Limb (tissue), 2 donors: ENCODE measurements around the gene SEPTIN8.

ENCODE experiments used
- DNase-seq, 2 donors: peaks; one replicate each; pipeline ENCODE4 v3.0.0-alpha.2; 2016; ENCODE audit errors: extremely low spot score in 2 of 2

SEPTIN8 gene

DNA sequence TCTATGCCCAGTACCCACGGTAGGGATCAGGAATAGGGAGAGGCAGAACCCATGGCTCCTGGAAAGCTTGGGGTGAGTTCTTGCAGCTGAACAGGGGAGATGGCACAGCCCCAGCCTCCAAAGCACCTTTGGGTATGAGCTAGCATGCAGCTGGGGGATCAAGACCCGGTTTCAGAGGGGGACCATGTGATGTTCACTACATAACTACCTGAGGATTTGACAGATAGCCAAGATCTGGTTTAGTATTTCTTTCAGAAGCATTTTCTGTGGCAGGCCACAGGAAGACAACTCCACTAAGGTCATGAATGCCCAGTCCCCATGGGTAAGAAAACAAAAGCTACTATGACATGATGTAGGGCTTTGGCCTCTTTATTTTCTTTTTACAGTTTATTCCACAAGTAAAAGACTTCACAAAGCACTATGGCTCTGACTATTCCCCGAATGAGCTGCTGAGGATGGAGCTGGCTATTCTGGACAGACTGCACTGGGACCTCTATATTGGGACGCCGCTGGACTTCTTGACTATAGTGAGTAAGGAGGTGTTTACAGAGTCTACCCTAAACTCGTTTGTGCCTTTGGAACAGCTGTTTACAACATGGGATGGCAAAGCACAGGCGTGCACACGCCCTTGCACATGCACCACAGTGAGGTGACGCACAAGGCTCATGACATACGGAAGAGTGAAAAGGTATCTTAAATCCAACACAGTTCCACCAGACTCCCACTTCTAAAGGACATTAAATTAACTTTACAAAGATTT lies 26.4 kb downstream of the SEPTIN8 start:
- no peak for DNase-seq

DNA sequence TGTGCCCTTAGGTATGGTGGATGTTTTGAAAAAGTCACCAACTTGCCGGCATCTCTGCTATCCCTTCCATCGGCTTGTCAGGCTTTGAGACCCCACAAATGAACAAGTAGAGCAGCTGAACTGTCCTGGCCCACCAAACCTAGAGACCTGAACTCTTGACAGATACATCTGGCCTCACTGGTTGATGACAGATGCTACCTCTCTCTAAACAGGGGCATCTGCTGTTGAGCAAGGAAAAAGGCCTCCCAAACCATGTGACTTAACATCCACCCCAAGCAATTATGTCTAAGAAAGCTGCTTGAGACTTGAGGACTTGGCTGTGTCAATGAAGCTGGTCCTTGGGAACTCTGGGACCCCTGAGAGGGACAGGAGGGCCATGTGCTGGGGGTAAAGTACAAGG lies 27.5 kb downstream of the SEPTIN8 start:
- no peak for DNase-seq

- no peak for DNase-seq
Observed at GRCh38 chr5:132748522-132749000, 28.5 kb downstream of the SEPTIN8 start.

DNA sequence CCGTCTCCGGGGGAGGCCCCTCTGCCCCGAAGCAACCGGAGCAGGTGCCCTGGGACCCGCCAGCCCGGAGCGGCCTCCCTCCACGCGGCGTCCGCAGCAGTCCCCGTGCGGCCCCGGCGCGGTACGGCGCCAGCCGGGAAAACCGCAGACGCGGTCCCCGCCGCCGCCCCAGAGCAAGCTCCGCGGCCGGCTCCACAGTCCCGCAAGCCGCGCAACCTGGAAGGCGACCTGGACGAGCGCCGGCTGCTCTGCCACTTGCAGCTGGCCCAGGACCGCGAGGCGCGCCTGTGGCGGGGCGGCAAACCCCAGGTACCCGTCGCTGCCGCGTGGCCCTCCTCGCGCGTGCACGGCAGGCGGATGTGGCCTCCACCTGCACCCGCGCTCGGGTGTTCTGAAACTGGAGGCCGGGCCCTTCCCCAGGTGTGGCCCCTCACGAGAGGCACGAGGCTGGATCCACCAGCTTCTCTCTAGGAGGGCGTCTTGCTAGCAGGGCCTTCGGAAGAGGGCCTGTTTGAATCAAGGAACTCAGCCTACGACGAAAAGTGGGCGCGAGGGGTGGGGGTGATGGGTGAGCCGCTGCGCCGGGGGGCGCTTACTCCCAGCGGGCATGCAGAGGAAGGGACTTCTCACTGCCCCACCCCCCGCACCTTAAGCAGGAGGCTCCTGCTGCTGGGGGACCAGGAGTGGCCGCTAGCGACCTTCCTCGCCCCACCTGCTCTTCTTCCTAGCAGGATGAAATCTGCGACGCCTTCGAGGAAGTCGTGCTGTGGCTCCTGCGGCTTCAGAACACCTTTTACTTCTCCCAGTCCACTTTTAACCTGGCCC lies 29.2 kb downstream of the SEPTIN8 start:
- DNase-seq: no peak

DNA sequence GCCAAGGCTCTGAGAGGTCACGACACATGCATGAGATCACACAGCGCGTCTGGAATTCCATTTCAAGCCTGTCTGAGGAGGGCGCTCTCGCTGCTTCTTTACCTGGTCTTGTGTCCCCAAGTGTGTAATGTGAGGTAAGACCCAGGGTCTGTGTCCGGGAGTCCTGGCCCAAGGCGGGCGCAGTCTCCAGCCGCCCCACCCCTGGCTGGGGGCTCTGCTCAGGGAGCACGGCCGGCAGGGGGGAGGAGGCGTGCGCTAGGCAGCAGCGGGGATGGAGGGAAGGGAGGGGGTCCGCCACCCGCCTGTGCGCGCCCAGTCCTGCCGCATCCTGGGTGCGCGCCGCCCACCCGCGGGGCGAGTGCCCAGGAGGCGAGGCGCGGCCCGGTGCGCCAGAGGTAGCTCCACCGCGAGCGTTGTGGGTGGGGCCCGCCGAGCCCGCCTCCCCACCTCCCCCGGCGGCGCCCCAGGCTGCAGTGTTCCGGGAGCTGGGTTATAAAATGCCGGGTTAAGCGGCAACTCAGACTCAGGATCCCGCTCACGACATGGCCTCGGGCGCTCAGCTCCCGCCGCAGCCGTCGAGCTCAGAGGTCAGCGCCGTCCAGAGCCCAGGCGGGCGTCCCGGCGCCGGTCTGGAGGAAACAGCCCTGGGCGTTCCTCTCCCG lies 30.0 kb downstream of the SEPTIN8 start, which contains the start of gene CCNI2:
CCNI2 (plus strand) TSS at position 473 of the 662 bp plus-strand sequence; CDS start at position 543, 70 bp downstream.
- peak in 1 of 2 donors; percentile 51 for DNase-seq

DNA sequence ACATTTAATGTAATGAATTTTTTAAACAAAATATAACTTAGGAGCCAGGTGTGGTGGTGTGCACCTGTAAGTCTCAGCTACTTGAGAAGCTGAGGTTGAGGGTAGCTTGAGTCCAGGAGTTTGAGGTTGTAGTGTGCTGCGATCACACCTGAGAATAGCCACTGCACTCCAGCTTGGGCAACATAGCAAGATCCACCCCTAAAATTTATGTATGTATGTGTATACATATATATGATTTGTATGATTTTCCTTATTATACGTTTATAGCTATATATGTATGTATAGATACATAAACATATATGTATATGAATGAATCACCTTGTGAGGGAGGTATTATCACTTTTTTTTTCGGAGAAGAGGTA lies 30.5 kb downstream of the SEPTIN8 start:
- DNase-seq: no peak

DNA sequence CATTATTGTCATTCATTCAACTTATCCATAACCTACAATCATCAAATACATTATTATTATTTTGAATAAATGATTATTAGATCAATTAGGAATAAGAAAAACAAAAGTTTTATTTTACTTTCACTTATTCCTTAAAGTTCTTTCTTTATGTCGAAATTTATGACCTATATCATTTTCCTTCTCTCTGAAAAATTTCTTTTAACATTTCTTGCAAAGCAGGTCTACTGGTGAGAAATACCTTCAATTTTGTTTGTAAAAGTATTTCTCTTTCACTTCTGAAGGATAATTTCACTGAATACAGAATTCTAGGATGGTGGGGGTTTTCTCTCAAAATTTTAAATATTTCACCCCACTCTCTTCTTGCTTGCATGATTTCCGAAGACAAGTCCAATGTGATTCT lies 32.4 kb downstream of the SEPTIN8 start:
- DNase-seq: no peak

GRCh38 chr5:132742626-132743025 lies 34.4 kb downstream of the SEPTIN8 start:
- DNase-seq: no peak

GRCh38 chr5:132742158-132742557 lies 34.9 kb downstream of the SEPTIN8 start:
- DNase-seq: no peak

GRCh38 chr5:132739232-132739631 lies 37.8 kb downstream of the SEPTIN8 start:
- no peak for DNase-seq

GRCh38 chr5:132737982-132738681 lies 38.9 kb downstream of the SEPTIN8 start:
- DNase-seq: no peak

DNA sequence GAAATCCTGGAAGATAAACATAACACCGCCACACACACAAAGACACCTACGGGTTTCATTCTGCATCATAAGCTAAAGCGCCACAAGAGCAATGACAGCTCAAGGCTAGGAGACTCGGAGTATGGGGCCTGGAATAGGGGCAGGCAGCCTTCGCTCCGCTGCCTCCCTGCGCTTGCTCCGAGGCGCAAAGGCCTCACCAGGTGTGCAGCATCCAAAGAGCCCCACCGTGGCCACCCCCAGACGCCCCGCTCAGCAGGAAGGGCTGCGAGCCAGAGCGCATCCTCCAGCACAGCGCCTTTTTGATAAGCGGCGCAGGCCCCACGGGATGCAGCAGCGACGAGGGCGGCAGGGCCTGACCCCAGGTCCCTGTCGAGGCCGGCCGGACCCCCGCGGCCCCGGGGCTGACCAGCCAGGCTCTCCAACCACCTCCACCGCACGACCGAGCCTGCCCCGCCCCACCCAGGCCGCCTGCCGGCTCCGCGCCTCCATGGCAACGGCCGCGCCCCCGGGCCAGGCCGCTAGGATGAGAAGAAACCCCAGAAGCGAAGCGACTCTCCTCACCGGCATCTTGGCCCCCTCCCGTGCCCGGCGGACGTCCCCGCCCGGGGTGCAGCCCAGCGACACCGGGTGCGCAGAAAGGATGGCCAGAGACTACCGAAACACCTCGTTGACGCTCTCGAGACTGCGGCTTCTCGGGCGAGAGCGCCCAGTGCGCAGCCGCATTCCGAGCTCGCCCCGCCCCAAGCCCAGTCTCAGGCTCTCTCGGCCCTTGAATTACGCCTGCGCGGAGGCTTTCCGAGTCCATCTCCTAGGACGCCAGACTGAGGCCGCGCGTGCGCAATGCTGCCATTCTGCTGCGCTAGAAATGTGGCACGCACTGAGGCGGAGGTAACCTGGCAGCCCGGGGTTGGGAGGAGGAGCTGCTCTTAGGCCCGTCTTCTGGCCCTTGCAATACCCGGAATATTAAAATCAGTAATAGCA lies 39.9 kb downstream of the SEPTIN8 start, which contains the start of gene KIF3A:
KIF3A (minus strand) TSS at position 694 of the 981 bp plus-strand sequence; CDS start at position 567, 127 bp downstream.
- DNase-seq: peak; percentile 94 to 97

DNA sequence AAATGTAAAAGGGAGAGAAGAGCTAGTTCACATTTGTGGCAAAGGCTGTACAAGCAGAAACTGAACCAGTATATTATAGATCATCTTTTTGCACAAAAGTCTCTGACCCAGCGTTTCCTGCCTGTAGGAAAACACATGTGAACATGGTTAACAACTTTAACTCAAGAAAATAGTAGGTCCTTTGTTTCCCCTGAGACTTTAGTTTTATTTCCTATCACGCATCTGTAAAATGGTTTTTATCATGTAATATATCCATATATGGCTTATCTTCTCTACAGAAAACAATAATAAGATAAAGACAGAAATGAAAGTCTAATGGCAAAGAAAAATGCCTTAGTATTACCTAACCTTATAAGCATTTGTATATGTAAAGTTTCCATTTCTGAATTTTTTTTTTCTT lies 42.4 kb downstream of the SEPTIN8 start:
- no peak for DNase-seq

DNA sequence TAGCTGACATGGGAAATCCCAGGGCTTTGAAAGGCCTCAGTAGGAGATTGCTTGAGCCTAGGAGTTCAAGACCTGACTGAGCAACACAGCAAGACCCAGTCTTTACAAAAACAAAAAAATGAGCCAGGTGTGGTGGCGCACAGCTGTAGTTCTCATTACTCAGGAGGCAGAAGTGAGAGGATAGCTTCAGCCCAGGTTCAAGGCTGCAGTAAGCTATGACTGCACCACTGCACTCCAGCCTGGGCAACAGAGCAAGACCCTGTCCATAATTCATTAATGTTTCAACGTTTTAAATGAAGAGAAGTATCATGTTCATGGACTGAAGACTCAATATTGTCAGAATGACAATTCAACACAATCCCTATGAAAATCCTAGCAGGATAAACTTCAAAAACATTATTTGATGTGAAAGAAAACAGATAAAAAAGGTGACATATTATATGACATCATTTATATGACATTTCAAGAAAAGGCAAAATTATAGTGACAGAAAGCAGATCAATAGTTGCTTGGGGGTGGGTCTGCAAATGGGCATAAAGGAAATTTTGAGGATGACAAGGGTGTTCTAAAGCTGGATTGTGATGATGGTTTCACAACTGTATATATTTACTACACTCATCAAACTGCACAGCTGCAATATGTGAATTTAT lies 43.4 kb downstream of the SEPTIN8 start:
- no peak for DNase-seq

- no peak for DNase-seq
Observed at GRCh38 chr5:132729896-132730295, 47.1 kb downstream of the SEPTIN8 start.

DNA sequence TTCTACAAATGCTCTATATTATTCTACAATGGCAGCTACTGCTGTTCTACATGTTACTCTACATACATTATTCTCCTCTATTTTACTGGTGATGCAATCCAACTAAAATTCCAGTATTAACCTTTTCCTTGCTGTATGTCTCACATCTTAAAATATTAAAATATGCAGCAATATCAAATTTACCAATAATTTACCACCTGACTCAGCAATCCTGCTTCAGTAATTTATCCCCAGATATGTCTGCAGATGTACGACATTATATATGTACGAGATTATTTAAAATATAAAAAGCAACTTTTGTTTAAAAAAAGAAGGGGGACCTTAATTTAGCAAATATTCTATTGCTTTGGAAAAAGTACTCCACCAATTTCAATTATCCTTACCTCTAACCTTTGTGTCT lies 51.3 kb downstream of the SEPTIN8 start:
- no peak for DNase-seq

- no peak for DNase-seq
Observed at GRCh38 chr5:132718544-132719312, 58.3 kb downstream of the SEPTIN8 start.

GRCh38 chr5:132714456-132715307 lies 62.4 kb downstream of the SEPTIN8 start:
- DNase-seq: peak in 1 of 2 donors; percentile 27
